HG03442 (cell line): ENCODE data around the gene SANBR.
"Not testable (repeated sequence)": the region's sequence is repeated elsewhere in the genome, so short reads cannot be mapped to it uniquely, and the experiment has no call there.

ENCODE experiments used
- ATAC-seq: cut with Tn5 transposase; IDR thresholded peaks from one replicate; pipeline ENCODE4 v1.9.1; 2021; ENCODE audit warnings: mild to moderate bottlenecking, moderate library complexity; ENCODE audit not compliant: unreplicated experiment

The SANBR gene

DNA sequence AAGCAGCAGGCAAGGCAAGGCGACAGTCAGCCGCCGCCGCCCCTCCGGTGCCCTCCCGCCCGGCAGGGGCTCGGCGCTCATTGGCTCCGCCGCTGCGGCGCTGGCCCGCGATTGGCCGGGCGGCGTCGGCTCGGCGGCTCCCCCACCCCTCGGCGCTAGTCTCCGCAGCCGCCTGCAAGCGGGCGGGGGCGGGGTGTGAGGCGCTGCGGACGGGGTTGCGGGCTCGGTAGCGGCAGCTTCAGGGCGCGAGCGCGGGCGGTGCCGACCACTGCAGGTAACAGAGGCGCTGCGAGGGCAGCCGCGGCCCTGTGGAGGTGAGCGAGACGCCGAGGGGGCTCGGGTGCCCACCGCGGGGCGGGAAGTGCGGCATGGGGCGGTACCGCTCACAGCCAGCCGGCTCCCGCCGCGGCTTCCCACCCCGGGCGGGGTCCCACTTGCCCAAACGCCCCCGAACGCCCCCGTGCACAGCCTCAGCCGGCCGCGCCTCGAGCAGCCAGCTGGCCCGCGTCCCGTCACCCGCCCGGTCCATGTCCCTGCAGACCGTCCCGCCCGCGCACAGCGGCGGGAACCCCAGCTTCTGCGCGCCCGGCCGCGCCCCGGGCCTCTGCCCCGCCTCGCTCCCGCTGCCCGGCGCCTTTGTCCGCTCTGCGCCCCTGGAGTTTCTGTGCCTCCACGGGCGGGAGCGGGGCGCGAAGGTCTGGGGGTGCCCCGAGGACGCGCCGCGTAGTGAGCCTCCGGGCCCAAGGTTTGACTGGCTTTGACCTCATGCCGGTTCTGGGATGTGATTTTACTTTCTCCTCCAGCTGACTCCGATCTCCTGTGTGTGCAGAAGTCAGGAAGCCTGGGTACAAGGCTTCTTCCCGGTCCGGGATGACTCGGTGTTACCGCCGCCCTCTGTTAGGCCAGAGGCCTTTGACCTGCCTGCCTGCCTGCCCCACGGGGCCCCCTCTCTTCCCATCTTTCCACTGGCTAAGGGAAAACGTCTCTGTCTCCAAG is at the start of gene SANBR:
TSS of gene SANBR (plus strand) at position 158 of the 996 bp plus-strand sequence. CDS start 4,480 bp downstream, outside the sequence.
- peak; percentile 96 for ATAC-seq

DNA sequence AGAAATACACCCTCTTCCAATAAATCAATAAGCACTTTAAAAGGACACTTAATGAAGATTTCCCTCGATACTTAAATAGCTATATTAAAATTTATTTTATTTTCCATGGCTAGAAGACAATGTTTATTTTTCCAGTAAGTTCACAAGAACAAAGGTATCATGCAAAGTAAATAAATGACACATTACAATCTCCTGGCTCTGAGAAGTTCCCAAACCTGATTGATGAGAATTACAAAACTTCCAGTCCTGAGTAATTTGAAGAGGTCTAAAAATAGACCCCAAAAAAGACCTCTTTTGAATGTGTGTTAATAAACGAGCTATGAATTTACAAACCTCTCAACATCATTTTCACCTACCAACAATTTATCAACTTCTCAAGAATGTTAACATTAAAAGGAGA is 49.7 kb upstream of the SANBR start:
- no peak for ATAC-seq

DNA sequence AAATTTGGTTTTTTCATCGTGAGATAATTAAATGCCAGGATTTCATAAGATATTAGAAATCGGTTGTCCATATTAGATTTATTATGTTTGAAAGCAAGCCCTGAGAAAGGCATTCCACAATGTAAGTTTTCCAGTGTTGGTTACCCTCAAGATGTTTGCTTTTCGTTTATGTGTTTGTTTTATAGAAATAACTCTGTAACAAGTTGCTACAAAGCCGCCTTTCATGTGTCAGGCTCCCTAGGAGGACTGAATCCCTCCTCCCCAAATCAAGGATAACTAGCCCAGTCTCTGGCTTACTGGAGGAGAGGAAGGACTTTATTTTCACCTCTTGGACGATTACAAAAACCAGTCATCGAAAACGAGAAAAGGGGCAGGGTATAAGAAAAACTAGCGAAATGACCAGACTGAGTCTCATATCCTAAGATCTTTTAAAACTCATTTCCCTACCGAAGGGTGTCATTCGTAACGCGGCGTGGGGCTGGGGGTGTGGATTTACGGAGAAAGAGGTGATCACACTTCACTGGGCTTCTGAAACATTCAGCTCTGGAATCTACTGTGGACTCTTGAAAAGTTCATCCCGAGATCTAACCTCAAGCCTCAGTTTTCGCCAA is 49.2 kb upstream of the SANBR start:
- no peak for ATAC-seq

DNA sequence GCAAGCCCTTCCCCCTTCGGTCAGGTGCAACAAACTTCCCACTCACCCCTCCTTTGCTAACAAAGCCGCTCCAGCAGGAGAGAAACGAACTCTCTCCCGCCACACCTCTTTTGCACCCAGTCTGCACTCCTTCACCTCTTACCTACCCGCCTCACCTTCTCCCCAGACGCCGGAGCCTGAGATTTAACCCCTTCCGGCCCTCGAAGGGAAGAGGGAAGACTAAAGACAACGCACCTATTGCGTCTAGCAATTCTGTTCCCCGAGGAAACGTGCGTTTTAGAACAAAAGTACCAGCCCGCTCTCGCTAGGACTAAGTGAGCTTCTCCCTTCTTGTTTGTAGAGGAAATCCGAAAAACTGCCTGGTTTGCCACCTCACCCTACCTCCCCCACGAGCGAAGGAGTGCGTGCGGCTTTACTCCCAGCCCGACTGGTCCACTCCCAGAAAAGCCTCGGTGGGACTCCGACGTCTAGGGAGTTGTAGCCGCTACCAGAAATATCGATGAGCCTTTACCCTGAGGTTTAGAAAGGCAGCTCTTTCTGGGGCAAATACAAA is 48.6 kb upstream of the SANBR start:
- peak; percentile 58 for ATAC-seq

DNA sequence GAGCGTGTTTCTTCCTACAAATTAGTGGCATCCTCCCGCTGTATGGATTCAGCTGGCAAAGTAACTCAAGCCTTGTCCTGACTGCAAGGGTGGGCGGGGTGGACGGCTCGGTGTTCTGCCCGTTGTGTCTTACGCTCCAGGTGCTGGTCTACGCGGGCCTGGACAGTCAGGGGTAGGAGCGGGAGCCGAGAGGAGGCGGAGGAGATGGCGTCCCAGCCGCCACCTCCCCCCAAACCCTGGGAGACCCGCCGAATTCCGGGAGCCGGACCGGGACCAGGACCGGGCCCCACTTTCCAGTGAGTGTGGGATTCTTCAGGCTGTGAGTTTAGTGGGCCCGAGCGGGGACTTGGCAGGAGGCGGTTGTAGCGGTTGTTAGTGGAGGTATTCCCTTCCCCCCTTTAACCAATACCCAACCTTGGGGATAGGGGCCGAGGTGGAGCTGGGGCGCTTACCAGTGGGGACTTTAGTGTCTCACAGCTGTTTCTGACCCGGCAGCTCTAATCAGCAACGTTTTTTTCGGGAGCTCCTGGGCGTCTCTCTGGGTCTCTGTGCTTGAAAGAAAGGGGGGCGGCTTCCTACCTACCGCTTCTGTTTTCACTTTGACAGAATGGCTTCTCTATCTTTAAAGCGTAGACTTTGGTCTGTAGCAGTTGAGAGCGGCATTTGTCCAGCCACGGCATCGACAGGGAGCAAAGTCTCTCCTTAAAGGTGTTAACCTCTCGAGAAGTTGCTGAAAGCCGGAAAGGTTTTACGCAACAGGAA is 47.9 kb upstream of the SANBR start, which contains the start of the genes PEX13 and PUS10:
TSS of gene PEX13 (plus strand) at position 165 of the 762 bp plus-strand sequence. CDS start at position 205, 40 bp downstream.
TSS of gene PUS10 (minus strand) at position 700 of the 762 bp plus-strand sequence. CDS start 6,365 bp downstream, outside the sequence.
- ATAC-seq, result peak; percentile 77

DNA sequence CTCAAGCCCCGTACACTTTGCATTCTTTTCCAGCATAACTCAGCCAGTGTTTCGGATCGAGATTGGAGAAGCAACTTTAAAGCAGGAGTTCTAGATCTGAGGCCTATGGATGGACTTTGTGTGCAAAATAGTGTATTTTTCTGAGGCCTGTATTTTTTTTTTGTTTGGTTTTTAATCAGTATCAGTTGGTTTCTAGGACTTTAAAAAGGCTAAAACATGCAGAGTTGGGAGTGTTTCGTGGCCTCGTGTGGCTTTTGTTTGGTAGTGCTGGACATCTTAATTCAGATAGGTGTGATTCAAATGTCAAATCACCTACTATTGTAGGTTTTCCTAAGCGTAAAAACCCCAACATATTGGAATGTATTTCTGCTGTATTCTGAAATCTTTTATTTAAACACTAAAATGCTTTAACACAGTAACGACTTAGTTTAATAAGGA is 47.3 kb upstream of the SANBR start:
- peak; percentile 2 for ATAC-seq

DNA sequence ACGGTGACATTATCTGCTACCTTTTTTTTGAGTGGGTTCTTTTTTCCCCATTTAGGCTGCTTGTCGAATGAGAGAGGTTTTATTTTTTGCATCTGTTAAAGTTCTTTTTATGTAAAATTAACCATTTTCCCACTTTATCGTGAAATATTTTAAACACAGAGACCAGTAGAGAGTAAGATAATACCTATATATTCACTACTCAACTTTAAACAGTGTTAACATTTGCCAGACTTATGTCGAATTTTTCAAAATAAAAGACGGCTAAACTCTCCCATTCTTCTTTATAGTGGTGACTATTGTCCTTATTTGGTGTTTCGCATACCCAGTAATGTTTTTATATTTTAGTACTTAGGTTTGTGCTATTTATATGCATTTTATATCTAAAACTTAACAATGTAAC is 46.9 kb upstream of the SANBR start:
- no peak for ATAC-seq

DNA sequence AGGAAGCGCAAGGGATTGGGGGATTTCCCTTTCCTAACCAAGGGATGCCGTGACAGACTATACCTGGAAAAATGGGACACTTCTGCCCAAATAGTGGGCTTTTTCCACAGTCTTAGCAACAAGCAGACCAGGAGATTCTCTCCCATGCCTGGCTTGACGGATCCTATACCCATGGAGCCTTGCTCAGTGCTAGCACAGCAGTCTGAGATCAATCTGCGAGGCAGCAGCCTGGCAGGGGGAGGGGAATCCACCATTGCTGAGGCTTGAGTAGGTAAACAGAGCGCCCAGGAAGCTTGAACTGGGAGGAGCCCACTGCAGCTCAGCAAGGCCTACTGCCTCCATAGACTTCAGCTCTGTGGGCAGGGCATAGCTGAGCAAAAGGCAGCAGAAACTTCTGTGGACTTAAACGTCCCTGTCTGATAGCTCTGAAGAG is 44.4 kb upstream of the SANBR start:
- no peak for ATAC-seq

DNA sequence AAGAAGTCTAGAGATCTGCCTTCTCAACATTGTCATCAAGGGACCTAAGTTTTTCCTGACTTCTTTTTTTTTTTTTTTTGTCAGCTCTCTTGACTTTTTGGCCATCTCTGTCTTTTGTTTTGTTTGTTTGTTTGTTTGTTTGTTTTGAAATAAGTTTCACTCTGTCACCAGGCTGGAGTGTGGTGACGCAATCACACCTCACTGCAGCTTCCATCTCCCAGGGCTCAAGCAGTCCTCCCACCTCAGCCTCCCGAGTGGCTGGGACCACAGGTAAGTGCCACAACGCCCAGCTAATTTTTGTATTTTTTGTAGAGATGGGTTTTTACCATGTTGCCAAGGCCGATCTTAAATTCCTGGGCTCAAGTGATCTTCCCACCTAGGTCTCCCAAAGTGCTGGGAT is 42.0 kb upstream of the SANBR start:
- no peak for ATAC-seq

DNA sequence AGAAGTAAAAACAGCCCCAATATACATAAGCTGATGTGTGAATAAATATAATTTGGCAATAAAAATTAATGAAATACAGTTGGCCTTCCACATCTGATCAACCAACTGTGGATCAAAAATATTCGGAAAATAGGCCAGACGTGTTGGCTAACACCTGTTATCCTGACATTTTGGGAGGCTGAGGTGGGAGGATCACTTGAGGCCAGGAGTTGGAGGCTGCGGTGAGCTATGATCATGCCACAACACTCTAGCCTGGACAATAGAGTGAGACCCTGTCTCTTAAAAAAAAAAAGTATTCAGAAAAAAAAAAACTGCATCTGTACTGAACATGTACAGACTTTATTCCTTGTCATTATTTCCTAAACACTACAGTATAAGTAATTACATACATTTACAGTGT is 36.1 kb upstream of the SANBR start:
- no peak for ATAC-seq

DNA sequence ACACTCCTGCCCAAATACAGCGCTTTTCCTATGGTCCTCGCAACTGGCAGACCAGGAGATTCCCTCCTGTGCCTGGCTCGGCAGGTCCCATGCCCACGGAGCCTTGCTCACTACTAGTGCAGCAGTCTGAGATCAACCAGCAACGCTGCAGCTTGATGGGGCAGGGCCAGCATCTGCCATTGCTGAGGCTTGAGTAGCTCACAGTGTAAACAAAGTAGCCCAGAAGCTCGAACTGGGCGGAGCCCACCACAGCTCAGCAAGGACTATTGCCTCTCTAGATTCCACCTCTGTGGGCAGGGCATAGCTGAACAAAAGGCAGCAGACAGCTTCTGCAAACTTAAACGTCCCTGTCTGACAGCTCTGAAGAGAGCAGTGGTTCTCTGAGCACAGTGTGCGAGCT is 31.1 kb upstream of the SANBR start:
- ATAC-seq, result not testable (repeated sequence)

DNA sequence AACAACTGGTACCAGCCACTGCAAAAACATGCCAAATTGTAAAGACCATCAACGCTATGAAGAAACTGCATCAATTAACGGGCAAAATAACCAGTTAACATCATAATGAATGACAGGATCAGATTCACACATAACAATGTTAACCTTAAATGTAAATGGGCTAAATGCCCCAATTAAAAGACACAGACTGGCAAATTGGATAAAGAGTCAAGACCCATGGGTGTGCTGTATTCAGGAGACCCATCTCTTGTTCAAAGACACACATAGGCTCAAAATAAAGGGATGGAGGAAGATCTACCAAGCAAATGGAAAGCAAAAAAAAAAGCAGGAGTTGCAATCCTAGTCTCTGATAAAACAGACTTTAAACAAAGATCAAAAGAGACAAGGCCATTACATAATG is 29.0 kb upstream of the SANBR start:
- ATAC-seq, result not testable (repeated sequence)

DNA sequence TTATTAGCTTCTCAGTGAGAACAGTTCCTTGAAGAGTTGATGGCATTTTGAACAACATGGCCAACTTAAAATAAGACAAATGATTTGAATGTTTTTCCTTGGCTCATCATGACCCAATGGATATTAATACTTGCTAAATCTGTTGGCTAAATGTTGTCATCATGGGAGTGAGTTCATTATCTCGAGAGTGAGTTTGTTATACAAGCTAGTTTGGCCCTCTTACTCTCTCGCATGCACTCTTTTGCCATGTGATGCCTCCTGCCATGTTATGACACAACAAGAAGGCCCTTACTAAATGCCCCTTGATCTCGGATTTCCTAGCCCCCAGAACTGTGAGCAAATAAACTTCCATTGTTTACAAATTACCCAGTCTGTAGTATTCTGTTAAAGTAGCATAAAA is 22.9 kb upstream of the SANBR start:
- ATAC-seq, result no peak

DNA sequence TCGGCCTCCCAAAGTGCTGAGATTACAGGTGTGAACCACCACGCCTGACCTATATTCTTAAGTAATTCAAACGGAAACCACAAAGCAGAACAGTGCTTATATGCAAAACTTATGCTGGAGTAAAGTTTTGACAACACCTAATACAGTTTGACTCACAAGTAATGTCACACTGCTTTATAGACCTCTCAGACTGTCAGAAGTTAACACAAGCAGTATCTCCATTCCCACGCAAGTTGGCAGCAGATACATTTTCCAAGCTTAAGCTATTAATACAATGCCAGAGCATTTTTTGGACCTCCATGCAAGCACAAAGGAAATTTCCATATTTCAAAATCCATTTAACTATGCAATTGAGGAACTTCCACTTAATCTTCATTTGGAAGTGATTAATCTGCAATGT is 21.0 kb upstream of the SANBR start:
- peak; percentile 52 for ATAC-seq

DNA sequence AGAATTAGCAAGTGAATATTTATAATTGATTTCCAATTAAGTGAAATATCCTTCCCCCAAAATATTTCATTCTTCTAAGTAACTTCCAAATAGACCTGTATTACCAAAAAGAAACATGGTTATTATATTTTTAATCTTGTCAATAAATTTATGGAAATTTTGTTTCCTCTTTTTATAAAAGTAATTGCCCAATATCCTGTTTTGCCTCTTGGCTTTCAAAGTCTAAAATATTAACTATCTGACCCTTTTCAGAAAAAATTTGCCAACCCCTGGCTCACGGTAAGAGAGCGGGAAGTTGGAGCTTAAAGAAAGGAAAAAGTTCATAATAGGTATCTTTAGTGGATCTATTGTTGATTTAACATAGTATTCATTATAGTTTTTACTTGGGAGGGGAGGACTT is 20.4 kb upstream of the SANBR start:
- no peak for ATAC-seq

DNA sequence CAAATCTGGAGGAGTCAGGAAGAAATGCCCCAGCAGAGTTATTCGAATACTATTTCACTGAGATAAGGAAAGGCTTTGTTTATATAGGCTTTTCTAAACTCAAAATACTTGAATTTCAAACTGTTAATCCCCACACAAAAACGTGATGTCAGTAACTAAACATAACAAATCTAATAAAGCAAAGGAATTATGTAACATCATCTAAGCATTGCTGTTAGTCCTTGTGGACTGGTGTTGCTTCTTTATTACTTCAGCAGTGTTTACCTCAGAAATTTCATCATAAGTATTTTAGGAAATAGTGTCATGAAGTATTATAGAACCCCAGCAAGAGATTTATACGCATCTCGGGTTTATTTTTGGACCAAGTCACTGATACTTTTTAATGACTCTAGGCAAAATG is 19.7 kb upstream of the SANBR start:
- no peak for ATAC-seq

DNA sequence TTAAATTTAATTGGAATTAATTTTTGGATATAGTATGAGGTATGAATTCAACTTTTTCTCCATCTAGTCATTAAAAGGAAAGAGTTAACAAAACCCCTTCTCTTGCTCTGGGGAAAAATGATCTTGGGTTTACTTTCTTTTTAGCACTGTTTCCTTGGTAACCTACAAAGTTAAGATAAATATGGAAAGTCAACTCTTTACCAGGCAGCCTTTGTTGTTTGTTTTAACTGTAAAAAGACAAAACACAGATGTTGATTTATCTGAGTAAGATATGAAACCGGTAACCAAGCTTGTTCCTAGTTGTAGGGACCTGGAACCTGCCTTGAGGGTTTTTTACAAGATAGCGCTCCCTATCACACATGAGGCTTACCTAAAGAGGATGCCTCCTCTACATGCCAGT is 10.1 kb upstream of the SANBR start:
- ATAC-seq, result no peak

DNA sequence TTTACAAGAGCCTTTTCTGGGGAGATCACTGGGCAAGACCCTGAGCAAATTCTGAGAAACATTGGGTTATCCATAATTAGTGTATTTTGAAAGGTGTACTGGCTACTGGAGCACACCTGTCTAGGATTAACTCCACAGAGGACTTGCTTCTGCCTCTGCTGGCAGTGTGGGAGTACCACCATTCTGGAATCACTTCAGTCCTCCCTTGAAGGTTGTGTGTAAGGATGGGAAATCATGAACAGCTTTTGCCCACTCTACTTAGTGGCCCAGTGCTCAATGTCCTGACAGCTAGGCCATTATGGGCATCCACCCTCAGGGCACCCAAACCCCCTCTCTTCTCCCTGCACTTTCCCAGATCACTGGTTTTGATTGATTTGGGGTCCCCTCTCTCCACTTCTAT is 8.1 kb upstream of the SANBR start:
- ATAC-seq, result no peak

DNA sequence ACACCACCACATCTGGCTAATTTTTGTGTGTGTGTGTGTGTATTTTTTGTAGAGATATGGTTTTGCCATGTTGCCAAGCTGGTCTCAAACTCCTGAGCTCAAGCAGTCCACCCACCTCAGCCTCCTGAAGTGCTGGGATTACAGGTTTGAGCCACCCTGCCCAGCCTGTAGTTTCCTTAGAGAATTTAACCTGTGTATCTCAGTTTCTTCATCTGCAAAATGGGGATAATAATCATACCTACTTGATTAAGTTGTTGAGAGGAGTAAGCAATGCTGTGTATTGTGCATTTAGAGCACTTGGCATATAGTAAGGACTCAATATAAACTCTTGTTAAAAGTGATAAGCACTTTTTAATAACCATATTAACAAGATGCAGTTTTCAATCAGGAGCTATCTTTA is 6.3 kb upstream of the SANBR start:
- ATAC-seq, result no peak

DNA sequence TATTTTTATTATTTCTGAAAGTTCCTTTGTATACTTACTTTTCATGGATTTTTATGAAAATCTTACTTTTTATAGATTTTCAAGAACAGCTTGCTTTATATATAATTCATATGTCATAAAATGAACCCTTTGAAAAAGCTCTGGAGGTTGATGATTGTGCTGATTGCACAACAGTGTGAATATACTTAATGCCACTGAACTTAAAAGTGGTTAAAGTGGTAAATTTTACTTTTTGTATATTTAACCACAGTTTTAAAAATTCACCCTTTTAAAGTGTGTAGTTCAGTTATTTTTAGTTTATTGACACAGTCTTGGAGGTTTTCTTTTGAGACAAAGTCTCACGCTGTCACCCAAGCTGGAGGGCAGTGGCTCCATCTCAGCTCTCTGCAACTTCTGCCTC is 8.4 kb downstream of the SANBR start:
- ATAC-seq, result no peak

DNA sequence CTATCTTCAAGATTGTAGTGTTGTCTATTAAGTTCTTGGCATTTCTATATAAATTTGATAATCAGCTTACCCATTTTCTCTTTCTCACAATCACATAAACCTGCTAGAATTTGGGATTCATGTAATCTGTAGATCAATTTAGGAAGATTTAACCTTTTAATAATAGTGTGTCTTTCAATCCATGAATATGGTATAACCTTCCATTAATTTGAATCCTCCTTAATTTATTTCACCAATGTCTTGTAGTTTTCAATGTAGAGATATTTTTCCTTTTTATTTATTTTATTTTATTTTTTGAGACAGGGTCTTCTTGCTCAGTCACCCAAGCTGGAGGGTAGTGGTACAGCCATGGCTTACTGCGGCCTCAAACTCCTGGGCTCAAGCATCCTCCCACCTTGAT is 20.2 kb downstream of the SANBR start:
- ATAC-seq, result no peak
